HG03442 (cell line): ENCODE measurements around the gene TRUB1.

Source experiments
- ATAC-seq: cut with Tn5 transposase; IDR thresholded peaks from one replicate; pipeline ENCODE4 v1.9.1; 2021; ENCODE audit warnings: mild to moderate bottlenecking, moderate library complexity; ENCODE audit not compliant: unreplicated experiment

Gene TRUB1

DNA sequence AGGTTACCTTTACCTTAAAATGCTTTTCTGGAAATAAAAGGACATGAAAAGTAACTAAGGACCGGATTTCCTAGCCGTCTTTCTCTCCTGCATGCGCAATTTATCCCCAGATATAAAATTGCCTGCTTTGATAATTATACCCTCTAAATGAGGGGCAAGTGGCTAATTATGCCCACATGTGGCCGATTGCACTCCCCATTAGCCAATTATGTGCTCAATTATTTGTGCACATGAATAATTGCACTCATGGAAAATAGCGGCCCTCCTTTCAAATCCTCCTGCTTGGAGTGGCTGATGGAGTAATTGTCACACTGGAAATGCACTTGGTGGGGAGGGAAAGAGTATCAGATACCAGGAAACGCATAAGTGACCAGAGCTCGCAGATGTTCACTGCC, 88.7 kb downstream of the TRUB1 start:
- ATAC-seq: no peak
